DND-41 (cell line): Measurements from ENCODE around the gene DRAM1.

Experiments used
- ATAC-seq: fragments of 200-7000 bp; cut with Tn5 transposase; 3 replicates; pipeline ENCODE4 v1.9.1; 2021; ENCODE audit warnings: low read depth; ENCODE audit not compliant: insufficient read depth
- DNase-seq: peaks from one replicate; pipeline ENCODE4 v3.0.0-alpha.2; 2020
- H2AFZ ChIP-seq: 2 replicates; pipeline ENCODE4 v1.6.0; 2012; ENCODE audit warnings: low read depth, low read length
- H3K27ac ChIP-seq: 2 replicates; pipeline ENCODE4 v1.5.1; 2012; ENCODE audit warnings: low read length, inconsistent platforms
- H3K27me3 ChIP-seq: fragments of 200-600 bp; sonication (generic); 2 replicates; pipeline ENCODE4 v1.6.0; 2012; ENCODE audit warnings: low read length, mild to moderate bottlenecking, inconsistent platforms; ENCODE audit not compliant: insufficient read depth, poor library complexity
- H3K36me3 ChIP-seq: 2 replicates; pipeline ENCODE4 v1.5.1; 2012; ENCODE audit warnings: low read length, inconsistent platforms; ENCODE audit not compliant: insufficient read depth
- H3K4me1 ChIP-seq: 2 replicates; pipeline ENCODE4 v1.5.1; 2012; ENCODE audit warnings: mild to moderate bottlenecking, low read length; ENCODE audit not compliant: insufficient read depth
- H3K4me2 ChIP-seq: 2 replicates; pipeline ENCODE4 v1.6.0; 2012; ENCODE audit warnings: mild to moderate bottlenecking, moderate library complexity, low read length, inconsistent platforms; ENCODE audit not compliant: insufficient read depth
- H3K4me3 ChIP-seq, 2 experiments: fragments of 200-600 bp in 1 of 2; shearing (Covaris generic) in 1 of 2; 2 replicates each; pipeline ENCODE4 v1.5.1; 2012 to 2016; ENCODE audit warnings: inconsistent platforms in 2 of 2, low read length in 2 of 2, mild to moderate bottlenecking in 2 of 2, low read depth in 1 of 2, moderate library complexity in 1 of 2
- H3K79me2 ChIP-seq: 2 replicates; pipeline ENCODE4 v1.6.0; 2012; ENCODE audit warnings: low read length, inconsistent platforms; ENCODE audit not compliant: insufficient read depth
- H3K9ac ChIP-seq: 2 replicates; pipeline ENCODE4 v1.6.0; 2012; ENCODE audit warnings: low read depth, mild to moderate bottlenecking, inconsistent platforms, low read length, moderate library complexity
- H3K9me3 ChIP-seq: 2 replicates; pipeline ENCODE4 v1.5.1; 2012; ENCODE audit warnings: low read length, moderate library complexity, mild to moderate bottlenecking, inconsistent platforms; ENCODE audit not compliant: insufficient read depth, severe bottlenecking
- H4K20me1 ChIP-seq: 2 replicates; pipeline ENCODE4 v1.6.0; 2012; ENCODE audit warnings: low read length; ENCODE audit not compliant: insufficient read depth
- CTCF ChIP-seq: IDR thresholded peaks from 2 replicates; pipeline ENCODE4 v1.5.1; 2012; ENCODE audit warnings: borderline replicate concordance, low read length, moderate library complexity, mild to moderate bottlenecking; ENCODE audit not compliant: poor library complexity, severe bottlenecking; ENCODE audit errors: extremely low read depth
- EZH2 ChIP-seq: IDR thresholded peaks from 3 replicates; pipeline ENCODE4 v1.6.1; 2012; ENCODE audit warnings: borderline replicate concordance, low read depth, mild to moderate bottlenecking, moderate library complexity, low read length, inconsistent platforms; ENCODE audit not compliant: severe bottlenecking

Gene DRAM1

GRCh38 chr12:101942250-101942605 lies 64.8 kb downstream of the DRAM1 start:
- H3K9ac ChIP-seq = no peak overlapping the region

DNA sequence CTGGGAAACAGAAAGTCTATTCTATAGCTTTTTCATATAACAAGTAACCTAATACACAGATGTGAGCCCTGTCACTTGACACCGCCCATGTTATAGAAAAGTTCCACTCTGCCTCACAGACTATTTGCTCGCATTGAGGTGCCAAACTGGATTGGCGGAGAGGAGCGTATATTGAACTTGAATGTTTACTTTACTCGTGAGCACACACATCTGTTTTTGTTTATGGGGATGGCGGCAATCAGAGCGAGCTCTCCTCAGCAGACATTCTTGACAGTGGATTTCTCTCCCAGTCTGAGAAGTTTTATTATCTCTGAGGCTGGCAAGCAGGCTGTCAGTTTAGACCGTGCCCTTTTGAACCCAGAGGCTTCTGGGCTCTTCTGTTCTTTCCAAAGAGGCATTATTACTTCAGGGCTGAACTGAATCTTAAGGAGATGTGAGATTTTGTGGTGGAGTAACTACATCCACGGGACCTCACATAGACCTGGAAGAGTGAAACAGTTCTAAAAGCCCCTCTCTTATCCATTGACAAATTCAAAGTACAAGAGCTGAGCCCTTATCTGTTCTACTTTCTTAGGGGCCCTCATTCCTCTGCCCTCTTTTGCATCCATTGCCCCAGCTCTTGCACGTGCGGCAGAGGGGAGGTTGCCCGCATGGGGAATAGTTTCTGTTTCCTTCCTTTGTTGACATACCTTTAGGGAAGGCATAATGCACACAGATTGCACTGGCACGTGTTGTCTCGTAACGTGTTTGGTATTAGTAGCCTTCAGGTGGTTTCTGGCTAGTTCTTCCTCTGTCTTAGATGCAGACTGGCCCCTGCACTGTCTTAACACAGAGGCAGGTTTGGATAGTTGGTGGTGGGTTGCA lies 68.2 kb downstream of the DRAM1 start:
- Histone ChIP-seq H3K9me3 (no peaks in the 10 kb centered on the region), H3K27ac (no peak overlapping the region), H3K4me1 (no peaks in the 10 kb centered on the region), H3K4me2 (no peak overlapping the region), H3K79me2 (no peaks in the 10 kb centered on the region), H3K4me3 (no peak overlapping the region), H2AFZ (no peak overlapping the region), H3K9ac (no peak overlapping the region), H3K36me3 (no peaks in the 10 kb centered on the region), H4K20me1 (no peaks in the 10 kb centered on the region), H3K27me3 (peaks cover 5% of the 10 kb centered on the region)
- TF ChIP-seq EZH2 = no peak
- no peak for TF ChIP-seq CTCF
- ATAC-seq = no peak
- DNase-seq = no peak

More at GRCh38 chr12:101942250-101942605, 64.8 kb downstream of the DRAM1 start:
- Histone ChIP-seq H4K20me1 (no peaks in the 10 kb centered on the region), H3K79me2 (no peaks in the 10 kb centered on the region), H3K27ac (no peak overlapping the region), H3K36me3 (no peaks in the 10 kb centered on the region), H2AFZ (no peak overlapping the region), H3K27me3 (peaks cover 5% of the 10 kb centered on the region), H3K4me3 (no peak overlapping the region), H3K9me3 (no peaks in the 10 kb centered on the region), H3K4me1 (no peaks in the 10 kb centered on the region), H3K4me2 (no peak overlapping the region)
- TF ChIP-seq EZH2 (no peak), CTCF (no peak)
- DNase-seq (no peak), ATAC-seq (no peak)

- Histone ChIP-seq H3K9ac (no peak overlapping the region), H3K36me3 (no peaks in the 10 kb centered on the region), H3K27me3 (peaks cover 5% of the 10 kb centered on the region), H3K4me2 (no peak overlapping the region), H3K4me3 (no peak overlapping the region), H4K20me1 (no peaks in the 10 kb centered on the region), H2AFZ (no peak overlapping the region), H3K4me1 (no peaks in the 10 kb centered on the region), H3K79me2 (no peaks in the 10 kb centered on the region), H3K9me3 (no peaks in the 10 kb centered on the region), H3K27ac (no peak overlapping the region)
- TF ChIP-seq CTCF = no peak
- TF ChIP-seq EZH2 = no peak
- ATAC-seq (no peak), DNase-seq (no peak)
Observed at GRCh38 chr12:101946233-101946611, 68.8 kb downstream of the DRAM1 start.
